Measurements from ENCODE around the gene VPREB3.

DNA sequence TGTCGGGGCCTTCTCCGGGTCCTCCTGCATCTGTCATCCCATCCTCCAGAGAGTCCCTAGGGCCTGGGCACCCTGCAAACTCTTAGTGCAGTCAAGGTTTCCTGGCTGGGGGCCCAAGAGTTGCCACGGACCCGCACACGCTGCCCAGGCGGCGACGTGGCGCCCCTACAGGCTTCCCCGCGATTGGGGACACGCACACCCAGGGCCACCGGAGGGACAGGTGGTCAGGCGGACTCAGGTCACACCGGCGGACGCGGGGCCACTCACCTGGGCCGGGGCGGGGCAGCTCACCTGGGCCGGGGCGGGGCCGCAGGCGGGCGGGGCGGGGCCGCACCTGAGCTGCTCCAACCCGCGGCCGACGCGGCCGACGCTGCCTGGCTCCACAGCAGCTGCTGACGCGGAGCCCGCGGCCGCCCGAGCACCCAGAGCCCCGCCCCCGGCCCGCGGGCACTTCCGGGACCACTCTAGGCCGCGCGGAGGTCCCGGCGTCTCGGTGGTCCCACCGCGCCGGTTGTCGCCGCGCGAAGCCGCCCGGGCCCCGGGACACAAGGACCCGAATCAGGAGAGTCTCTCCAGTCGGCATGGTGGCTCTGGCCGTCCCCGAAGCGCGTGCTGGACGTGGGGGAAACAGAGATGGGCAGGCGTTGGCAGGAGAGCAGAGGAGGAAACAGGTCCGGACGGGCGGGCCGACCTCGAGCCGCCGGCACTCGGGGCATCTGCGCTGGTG is 3.3 kb downstream of the VPREB3 start, which contains the start of gene ZNF70:
- TF ChIP-seq, protein P1, sequence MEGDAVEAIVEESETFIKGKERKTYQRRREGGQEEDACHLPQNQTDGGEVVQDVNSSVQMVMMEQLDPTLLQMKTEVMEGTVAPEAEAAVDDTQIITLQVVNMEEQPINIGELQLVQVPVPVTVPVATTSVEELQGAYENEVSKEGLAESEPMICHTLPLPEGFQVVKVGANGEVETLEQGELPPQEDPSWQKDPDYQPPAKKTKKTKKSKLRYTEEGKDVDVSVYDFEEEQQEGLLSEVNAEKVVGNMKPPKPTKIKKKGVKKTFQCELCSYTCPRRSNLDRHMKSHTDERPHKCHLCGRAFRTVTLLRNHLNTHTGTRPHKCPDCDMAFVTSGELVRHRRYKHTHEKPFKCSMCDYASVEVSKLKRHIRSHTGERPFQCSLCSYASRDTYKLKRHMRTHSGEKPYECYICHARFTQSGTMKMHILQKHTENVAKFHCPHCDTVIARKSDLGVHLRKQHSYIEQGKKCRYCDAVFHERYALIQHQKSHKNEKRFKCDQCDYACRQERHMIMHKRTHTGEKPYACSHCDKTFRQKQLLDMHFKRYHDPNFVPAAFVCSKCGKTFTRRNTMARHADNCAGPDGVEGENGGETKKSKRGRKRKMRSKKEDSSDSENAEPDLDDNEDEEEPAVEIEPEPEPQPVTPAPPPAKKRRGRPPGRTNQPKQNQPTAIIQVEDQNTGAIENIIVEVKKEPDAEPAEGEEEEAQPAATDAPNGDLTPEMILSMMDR (IDR thresholded peaks at IDR 0.05), result no peak; the same call in 1 of the 2 replicates
- TF ChIP-seq REST (IDR thresholded peaks at IDR 0.05; ENCODE audit: insufficient read depth in 1 of 2, low read depth in 2 of 2, low read length in 1 of 2) (no peak), POLR2AphosphoS5 (IDR thresholded peaks at IDR 0.05; ENCODE audit: low read depth, low read length) (no peak), SIN3A (IDR thresholded peaks at IDR 0.05; ENCODE audit: borderline replicate concordance, insufficient read depth, low read depth, low read length) (no peak)

Data from Panc1 (cell line).